Effector memory CD4-positive, alpha-beta T cell (primary cell): ENCODE results near the gene URM1.

Source experiments
- DNase-seq, 3 donors: peaks; one replicate each; pipeline ENCODE4 v3.0.0-alpha.2; 2020
- H3K27ac ChIP-seq: 2 replicates; pipeline ENCODE4 v1.7.0; 2013; ENCODE audit warnings: mild to moderate bottlenecking, low read length, moderate library complexity; ENCODE audit not compliant: insufficient read depth, poor library complexity, severe bottlenecking
- H3K27me3 ChIP-seq: replicated peaks from 2 replicates; pipeline ENCODE4 v1.7.0; 2013; ENCODE audit warnings: mild to moderate bottlenecking, low read length; ENCODE audit not compliant: insufficient read depth, control insufficient read depth, poor library complexity, severe bottlenecking
- H3K36me3 ChIP-seq: 2 replicates; pipeline ENCODE4 v1.7.0; 2013; ENCODE audit warnings: mild to moderate bottlenecking, low read length, moderate library complexity; ENCODE audit not compliant: control insufficient read depth, insufficient read depth
- H3K4me1 ChIP-seq: 2 replicates; pipeline ENCODE4 v1.7.0; 2013; ENCODE audit warnings: low read length, mild to moderate bottlenecking; ENCODE audit not compliant: control insufficient read depth, insufficient read depth, poor library complexity, severe bottlenecking
- H3K4me3 ChIP-seq: 2 replicates; pipeline ENCODE4 v1.7.0; 2013; ENCODE audit warnings: low read length, low read depth, mild to moderate bottlenecking; ENCODE audit not compliant: insufficient read depth, poor library complexity, severe bottlenecking
- H3K9me3 ChIP-seq: 2 replicates; pipeline ENCODE4 v1.7.0; 2013; ENCODE audit warnings: mild to moderate bottlenecking, low read length, moderate library complexity; ENCODE audit not compliant: control insufficient read depth

URM1 gene

GRCh38 chr9:128393145-128393775 lies 22.1 kb downstream of the URM1 start:
- peaks cover 27% of the 10 kb centered on the region for H3K36me3 ChIP-seq
- DNase-seq, result no peak
- H3K4me1 ChIP-seq, result no peaks in the 10 kb centered on the region
- H3K27me3 ChIP-seq, result no peaks in the 10 kb centered on the region
- H3K27ac ChIP-seq, result no peak overlapping the region
- H3K4me3 ChIP-seq, result no peak overlapping the region
- H3K9me3 ChIP-seq, result no peaks in the 10 kb centered on the region

- Histone ChIP-seq H3K27ac (no peak overlapping the region), H3K27me3 (no peaks in the 10 kb centered on the region), H3K9me3 (no peaks in the 10 kb centered on the region), H3K36me3 (peaks cover 20% of the 10 kb centered on the region), H3K4me3 (no peak overlapping the region), H3K4me1 (no peaks in the 10 kb centered on the region)
- no peak for DNase-seq
These were observed 22.8 kb downstream of the URM1 start for GRCh38 chr9:128393970-128394369.

GRCh38 chr9:128394379-128395168 lies 23.4 kb downstream of the URM1 start:
- peaks cover 14% of the 10 kb centered on the region for H3K36me3 ChIP-seq
- H3K9me3 ChIP-seq, result no peaks in the 10 kb centered on the region
- no peaks in the 10 kb centered on the region for H3K27me3 ChIP-seq
- no peak overlapping the region for H3K27ac ChIP-seq
- H3K4me3 ChIP-seq, result no peak overlapping the region
- no peaks in the 10 kb centered on the region for H3K4me1 ChIP-seq
- DNase-seq, result no peak

GRCh38 chr9:128396970-128397613 lies 25.9 kb downstream of the URM1 start:
- DNase-seq, result no peak
- peaks cover 7% of the 10 kb centered on the region for H3K36me3 ChIP-seq
- H3K9me3 ChIP-seq, result no peaks in the 10 kb centered on the region
- no peak overlapping the region for H3K27ac ChIP-seq
- no peaks in the 10 kb centered on the region for H3K27me3 ChIP-seq
- H3K4me3 ChIP-seq, result no peak overlapping the region
- no peaks in the 10 kb centered on the region for H3K4me1 ChIP-seq

- Histone ChIP-seq H3K27me3 (no peaks in the 10 kb centered on the region), H3K4me3 (no peak overlapping the region), H3K36me3 (peaks cover 7% of the 10 kb centered on the region), H3K27ac (no peak overlapping the region), H3K9me3 (no peaks in the 10 kb centered on the region), H3K4me1 (no peaks in the 10 kb centered on the region)
- DNase-seq, result no peak
These were observed 26.7 kb downstream of the URM1 start for GRCh38 chr9:128397831-128398230.

- Histone ChIP-seq H3K36me3 (no peaks in the 10 kb centered on the region), H3K9me3 (no peaks in the 10 kb centered on the region), H3K4me1 (no peaks in the 10 kb centered on the region), H3K4me3 (no peak overlapping the region), H3K27ac (no peak overlapping the region), H3K27me3 (no peaks in the 10 kb centered on the region)
- DNase-seq, result no peak
These were observed 28.7 kb downstream of the URM1 start for GRCh38 chr9:128399861-128400260.

- no peak for DNase-seq
- H3K27ac ChIP-seq, result no peak overlapping the region
- no peaks in the 10 kb centered on the region for H3K36me3 ChIP-seq
- no peaks in the 10 kb centered on the region for H3K27me3 ChIP-seq
- H3K4me3 ChIP-seq, result no peak overlapping the region
- no peaks in the 10 kb centered on the region for H3K9me3 ChIP-seq
- H3K4me1 ChIP-seq, result no peaks in the 10 kb centered on the region
These were observed 33.4 kb downstream of the URM1 start for GRCh38 chr9:128404560-128404959.

- DNase-seq, result no peak
- Histone ChIP-seq H3K36me3 (no peaks in the 10 kb centered on the region), H3K27ac (no peak overlapping the region), H3K9me3 (no peaks in the 10 kb centered on the region), H3K4me3 (no peak overlapping the region), H3K4me1 (no peaks in the 10 kb centered on the region), H3K27me3 (no peaks in the 10 kb centered on the region)
These were observed 34.1 kb downstream of the URM1 start for GRCh38 chr9:128405077-128405779.

GRCh38 chr9:128405780-128406171 lies 34.6 kb downstream of the URM1 start:
- Histone ChIP-seq H3K27ac (no peak overlapping the region), H3K27me3 (no peaks in the 10 kb centered on the region), H3K36me3 (no peaks in the 10 kb centered on the region), H3K4me1 (no peaks in the 10 kb centered on the region), H3K9me3 (no peaks in the 10 kb centered on the region), H3K4me3 (no peak overlapping the region)
- DNase-seq, result no peak
